Measurements from ENCODE around the gene TNS3.

TNS3 gene

GRCh38 chr7:47330561-47331178 lies 251.2 kb downstream of the TNS3 start:
- no peak for DNase-seq (ENCODE audit: low read depth in 2 of 2)

- DNase-seq (ENCODE audit: low read depth in 2 of 2), result no peak
These were observed 251.9 kb downstream of the TNS3 start for GRCh38 chr7:47330026-47330425.

GRCh38 chr7:47329320-47329926 lies 252.5 kb downstream of the TNS3 start:
- DNase-seq (ENCODE audit: low read depth in 2 of 2), result no peak

GRCh38 chr7:47328392-47329319 lies 253.3 kb downstream of the TNS3 start:
- DNase-seq (ENCODE audit: low read depth in 2 of 2), result no peak

- no peak for DNase-seq (ENCODE audit: low read depth in 2 of 2)
These were observed 254.1 kb downstream of the TNS3 start for GRCh38 chr7:47327698-47328391.

GRCh38 chr7:47327346-47327697 lies 254.6 kb downstream of the TNS3 start:
- no peak for DNase-seq (ENCODE audit: low read depth in 2 of 2)

- DNase-seq (ENCODE audit: low read depth in 2 of 2), result no peak
These were observed 255.1 kb downstream of the TNS3 start for GRCh38 chr7:47326808-47327207.

GRCh38 chr7:47326220-47326619 lies 255.7 kb downstream of the TNS3 start:
- no peak for DNase-seq (ENCODE audit: low read depth in 2 of 2)

- DNase-seq (ENCODE audit: low read depth in 2 of 2), result no peak
These were observed 256.6 kb downstream of the TNS3 start for GRCh38 chr7:47325337-47325736.

- DNase-seq (ENCODE audit: low read depth in 2 of 2), result no peak
These were observed 258.0 kb downstream of the TNS3 start for GRCh38 chr7:47323904-47324303.

- DNase-seq (ENCODE audit: low read depth in 2 of 2), result no peak
These were observed 259.2 kb downstream of the TNS3 start for GRCh38 chr7:47322731-47323130.

- no peak for DNase-seq (ENCODE audit: low read depth in 2 of 2)
These were observed 261.6 kb downstream of the TNS3 start for GRCh38 chr7:47320296-47320695.

- no peak for DNase-seq (ENCODE audit: low read depth in 2 of 2)
These were observed 263.3 kb downstream of the TNS3 start for GRCh38 chr7:47318395-47319182.

- DNase-seq (ENCODE audit: low read depth in 2 of 2), result no peak
These were observed 264.4 kb downstream of the TNS3 start for GRCh38 chr7:47317487-47317886.

- no peak for DNase-seq (ENCODE audit: low read depth in 2 of 2)
These were observed 266.9 kb downstream of the TNS3 start for GRCh38 chr7:47314728-47315607.

GRCh38 chr7:47314248-47314647 lies 267.7 kb downstream of the TNS3 start:
- DNase-seq (ENCODE audit: low read depth in 2 of 2), result no peak

- DNase-seq (ENCODE audit: low read depth in 2 of 2), result no peak
These were observed 268.3 kb downstream of the TNS3 start for GRCh38 chr7:47313564-47313963.

GRCh38 chr7:47311891-47312290 lies 270.0 kb downstream of the TNS3 start:
- DNase-seq (ENCODE audit: low read depth in 2 of 2), result no peak

- DNase-seq (ENCODE audit: low read depth in 2 of 2), result no peak
These were observed 271.9 kb downstream of the TNS3 start for GRCh38 chr7:47310020-47310419.

- no peak for DNase-seq (ENCODE audit: low read depth in 2 of 2)
These were observed 273.1 kb downstream of the TNS3 start for GRCh38 chr7:47308808-47309207.

Data from stimulated activated CD8-positive, alpha-beta memory T cell treated with anti-CD3 and anti-CD28 coated beads, Interleukin-2, amount 100 ng/mL, for 1 hour (primary cell).